Activated CD4-positive, alpha-beta T cell treated with anti-CD3 and anti-CD28 coated beads, Interleukin-2, amount 50 U/mL, for 16 hours (primary cell): Measurements from ENCODE around the gene WDR41.

Experiments used
- DNase-seq: peaks from one replicate; pipeline ENCODE4 v3.0.0-alpha.2; 2020

Gene WDR41

GRCh38 chr5:77443670-77444069 lies 48.4 kb downstream of the WDR41 start:
- DNase-seq: no peak

DNA sequence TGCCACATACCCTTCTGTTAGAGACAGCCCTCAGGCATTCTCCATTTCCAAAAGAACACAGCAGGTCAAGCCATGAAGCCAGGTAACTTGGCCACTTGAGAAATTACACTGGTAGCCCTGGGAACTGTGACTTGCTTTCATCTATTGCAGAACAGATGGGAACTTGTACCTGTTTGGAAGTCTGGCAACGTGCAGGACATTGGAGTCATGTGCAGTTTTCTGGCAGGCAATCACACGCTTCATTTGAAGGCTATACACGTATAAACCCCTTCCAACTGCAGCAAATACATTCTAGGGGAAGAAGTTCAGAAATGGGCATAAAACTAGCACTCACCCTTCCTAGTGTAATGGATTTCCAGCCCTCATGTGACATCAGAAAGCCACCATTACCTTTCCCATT lies 54.0 kb downstream of the WDR41 start:
- no peak for DNase-seq

GRCh38 chr5:77437194-77437593 lies 54.9 kb downstream of the WDR41 start:
- DNase-seq: no peak

- no peak for DNase-seq
These were observed 60.4 kb downstream of the WDR41 start for GRCh38 chr5:77431719-77432118.

- DNase-seq: no peak
These were observed 60.8 kb downstream of the WDR41 start for GRCh38 chr5:77431286-77431685.

GRCh38 chr5:77430726-77431125 lies 61.4 kb downstream of the WDR41 start:
- DNase-seq: no peak

GRCh38 chr5:77428526-77428925 lies 63.6 kb downstream of the WDR41 start:
- no peak for DNase-seq

DNA sequence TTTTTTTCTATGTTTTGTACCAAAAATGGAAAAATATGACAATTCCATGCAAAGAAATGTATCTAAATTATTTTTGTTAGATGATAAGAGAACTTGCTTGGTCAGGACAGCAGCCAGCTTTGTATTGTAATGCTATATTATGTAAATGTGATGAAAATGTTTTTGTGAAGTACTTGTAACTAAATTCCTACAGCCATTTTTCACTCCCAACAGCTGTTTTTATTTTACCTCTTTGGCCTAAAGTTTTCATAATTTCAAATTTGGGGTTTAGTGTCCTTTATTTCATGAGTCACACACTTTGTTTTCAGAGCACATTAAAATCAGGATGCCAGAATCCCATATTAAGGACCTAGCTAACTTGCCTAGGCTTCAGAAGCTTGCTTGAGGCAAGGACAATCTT lies 64.1 kb downstream of the WDR41 start:
- DNase-seq: no peak

- no peak for DNase-seq
These were observed 65.4 kb downstream of the WDR41 start for GRCh38 chr5:77426670-77427069.

- no peak for DNase-seq
These were observed 66.0 kb downstream of the WDR41 start for GRCh38 chr5:77425998-77426659.

DNA sequence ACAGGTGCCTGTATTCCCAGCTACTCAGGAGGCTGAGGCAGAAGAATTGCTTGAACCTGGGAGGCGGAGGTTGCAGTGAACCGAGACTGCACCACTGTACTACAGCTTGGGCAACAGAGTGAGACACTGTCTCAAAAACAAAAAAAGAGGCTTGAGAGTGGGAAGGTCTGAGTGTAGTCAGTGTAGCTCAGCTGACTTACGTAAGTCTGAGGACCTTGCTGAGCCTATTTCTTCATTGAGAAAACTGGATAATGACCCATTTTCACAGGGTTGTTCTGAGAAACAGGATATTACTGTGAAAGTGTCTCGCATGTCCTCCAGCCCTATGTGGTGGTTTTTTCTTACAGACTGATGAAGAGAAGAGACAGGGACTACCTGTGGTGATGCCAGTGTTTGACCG lies 66.7 kb downstream of the WDR41 start:
- no peak for DNase-seq

DNA sequence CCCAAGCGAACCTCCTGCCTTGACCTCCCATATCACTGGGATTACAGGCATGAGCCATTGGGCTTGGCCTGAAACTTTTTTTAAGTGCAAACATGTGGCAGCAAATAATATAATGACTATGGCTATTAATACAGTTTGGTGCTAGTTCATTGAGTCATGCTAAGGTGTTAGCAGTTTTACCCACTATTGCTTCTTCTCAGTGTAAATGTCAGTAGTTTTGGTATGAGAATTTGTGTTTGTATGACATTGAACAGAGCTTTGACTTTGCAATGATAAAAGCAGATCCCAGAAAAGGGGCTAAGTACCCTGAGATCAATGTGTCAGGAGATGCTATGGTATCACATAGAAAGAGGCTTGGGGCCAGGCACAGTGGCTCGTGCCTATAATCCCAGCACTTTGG lies 67.2 kb downstream of the WDR41 start:
- DNase-seq: no peak

GRCh38 chr5:77423022-77423750 lies 68.9 kb downstream of the WDR41 start:
- DNase-seq: no peak

- DNase-seq: no peak
These were observed 71.2 kb downstream of the WDR41 start for GRCh38 chr5:77420940-77421339.

DNA sequence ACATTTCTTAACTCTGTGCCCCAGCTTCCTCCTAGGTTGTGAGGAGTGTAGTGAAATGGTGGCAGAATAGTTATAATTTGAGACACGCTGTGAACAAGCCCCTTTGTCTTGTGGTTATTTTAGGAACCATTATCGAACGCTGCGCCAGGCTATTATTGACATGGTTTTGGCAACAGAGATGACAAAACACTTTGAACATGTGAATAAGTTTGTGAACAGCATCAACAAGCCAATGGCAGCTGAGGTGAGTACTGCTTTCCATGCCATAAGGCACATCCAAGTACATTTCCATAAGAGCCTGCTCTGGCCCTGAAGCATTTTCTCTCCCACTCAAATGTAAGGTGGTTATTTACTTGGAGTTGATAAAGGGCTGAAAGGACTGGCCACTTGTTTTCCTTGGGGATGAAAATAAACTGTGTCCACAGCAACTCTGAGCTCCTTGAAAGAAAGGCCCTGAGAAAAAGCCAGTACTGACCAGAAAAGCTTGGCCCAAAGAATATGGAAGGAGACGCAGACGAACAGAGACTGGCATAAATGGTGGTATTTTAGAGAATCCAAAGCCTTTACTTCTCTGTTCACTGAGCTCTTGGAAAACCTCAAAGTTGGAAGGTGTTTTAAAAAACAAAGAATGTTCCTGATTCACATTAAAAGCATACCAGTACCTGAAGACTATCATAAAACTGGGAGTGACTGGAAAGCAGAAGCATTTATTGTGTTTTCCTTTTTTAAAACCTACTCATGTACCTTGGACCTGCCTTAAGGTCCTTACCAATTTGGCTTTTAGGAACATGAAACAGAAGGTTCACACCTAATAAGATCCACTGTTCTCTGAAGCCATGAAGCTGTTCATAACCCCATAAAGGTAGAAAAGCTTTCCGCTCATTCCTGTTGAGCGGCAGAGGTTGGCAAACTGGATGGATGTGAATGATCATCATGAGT lies 72.2 kb downstream of the WDR41 start:
- DNase-seq: no peak

DNA sequence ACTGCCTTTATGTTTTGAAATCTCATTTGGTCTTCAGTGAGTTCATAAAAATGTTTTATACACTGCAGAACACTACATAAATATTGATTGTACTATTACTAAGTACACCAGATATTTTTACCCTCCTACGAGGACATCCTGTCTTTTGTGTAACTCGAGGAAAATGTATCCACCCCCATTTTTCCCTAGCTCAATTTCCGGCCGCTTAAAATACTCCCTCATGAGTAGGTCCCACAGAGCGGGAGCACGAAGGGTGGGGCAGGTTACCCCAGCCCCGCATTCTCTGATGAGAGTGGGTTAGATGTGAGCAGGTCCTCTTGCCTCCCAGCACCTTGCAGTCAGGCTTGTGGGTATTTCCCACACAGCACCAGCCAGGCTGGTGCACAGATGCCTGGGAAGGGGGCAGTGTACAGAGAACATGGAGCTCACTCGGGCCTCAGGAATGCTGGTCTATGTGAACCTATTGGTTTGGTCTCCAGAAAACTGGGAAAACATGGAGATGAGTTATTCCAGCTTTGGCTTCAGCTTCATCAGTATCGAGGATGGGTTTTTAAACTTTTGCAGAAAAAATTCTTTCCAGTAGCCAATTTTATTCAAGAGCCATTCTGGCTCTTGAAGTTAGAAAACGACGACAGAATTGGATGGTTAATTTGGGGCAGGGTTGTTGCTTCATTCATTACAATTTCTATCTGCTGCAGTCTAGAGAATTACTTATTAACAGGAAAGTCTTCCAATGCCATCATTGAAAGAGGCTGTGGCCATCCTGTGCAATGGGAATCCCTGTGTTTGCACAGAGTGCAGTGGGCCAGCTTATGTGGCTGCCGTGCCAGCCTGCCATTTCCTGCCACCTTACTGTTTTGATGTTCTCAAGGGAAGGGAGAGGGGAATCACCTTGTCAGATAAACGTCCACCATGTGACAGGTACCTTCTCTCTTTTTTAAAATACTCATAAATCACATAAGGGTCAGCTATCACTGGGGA lies 73.2 kb downstream of the WDR41 start:
- no peak for DNase-seq

- no peak for DNase-seq
These were observed 74.0 kb downstream of the WDR41 start for GRCh38 chr5:77418162-77418561.

GRCh38 chr5:77413049-77413448 lies 79.1 kb downstream of the WDR41 start:
- no peak for DNase-seq

GRCh38 chr5:77409870-77410621 lies 82.1 kb downstream of the WDR41 start:
- DNase-seq: no peak

- no peak for DNase-seq
These were observed 85.0 kb downstream of the WDR41 start for GRCh38 chr5:77407152-77407551.

DNA sequence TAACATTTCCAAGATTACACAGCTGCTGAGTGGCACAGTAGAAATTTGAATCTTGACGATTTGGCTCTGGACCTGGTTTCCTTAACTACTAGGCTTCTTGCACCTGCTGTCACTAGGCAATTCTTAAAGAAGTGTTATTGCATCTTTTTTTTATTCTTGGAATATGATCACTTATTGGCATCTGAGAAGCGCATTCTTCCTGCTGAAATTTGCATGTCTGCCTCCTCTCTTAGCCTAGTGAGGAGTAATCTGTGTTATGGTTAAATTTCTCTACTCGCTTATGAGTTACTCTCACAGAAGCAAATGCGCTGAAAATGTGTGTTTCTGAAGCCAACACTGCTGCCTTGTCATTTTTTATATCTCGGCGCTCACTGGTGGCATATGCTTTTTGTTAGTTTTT lies 89.3 kb downstream of the WDR41 start:
- no peak for DNase-seq

DNA sequence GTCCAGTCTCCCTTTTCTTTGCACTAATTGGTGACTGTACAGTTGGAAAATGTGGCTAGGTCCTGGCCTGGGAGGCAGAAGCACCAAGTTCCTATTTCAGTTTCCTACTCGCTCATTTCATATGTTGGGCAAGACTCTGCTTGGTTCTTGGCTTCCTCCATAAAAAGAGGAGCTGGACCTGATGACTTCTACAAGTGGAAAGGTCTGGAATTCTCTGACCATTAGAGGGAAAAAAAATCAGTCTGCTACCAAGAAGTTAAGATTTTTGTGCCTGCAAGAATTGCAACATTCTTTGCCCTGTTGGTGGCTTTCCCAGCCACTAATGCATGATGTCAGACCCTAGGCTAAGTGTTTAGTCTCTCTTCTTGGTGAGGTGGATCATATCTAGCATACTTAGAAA lies 91.5 kb downstream of the WDR41 start:
- no peak for DNase-seq
